GM12892 (cell line): Measurements from ENCODE around the gene RTN4RL2.

ENCODE experiments used
- POLR2A ChIP-seq: IDR thresholded peaks from 2 replicates; pipeline ENCODE4 v1.6.1; 2011; ENCODE audit warnings: low read depth, low read length, control low read depth
- POLR2AphosphoS5 ChIP-seq: IDR thresholded peaks from 2 replicates; pipeline ENCODE4 v1.6.1; 2011; ENCODE audit warnings: low read depth, low read length, control low read depth
- TAF1 ChIP-seq: IDR thresholded peaks from 2 replicates; pipeline ENCODE4 v1.6.1; 2011; ENCODE audit warnings: low read depth, mild to moderate bottlenecking, control low read depth, low read length, borderline replicate concordance

- TF ChIP-seq POLR2A, result no peak
- TF ChIP-seq POLR2AphosphoS5, result no peak
- no peak for TF ChIP-seq TAF1
These were observed 55.7 kb downstream of the RTN4RL2 start for GRCh38 chr11:57516061-57516443.
